Ecto neural progenitor cell (in vitro differentiated cells): ENCODE results near the gene PHOX2A.

Experiments used
- DNase-seq: peaks from one replicate; pipeline ENCODE4 v3.0.0-alpha.2; 2018; ENCODE audit warnings: low spot score

Gene PHOX2A

DNA sequence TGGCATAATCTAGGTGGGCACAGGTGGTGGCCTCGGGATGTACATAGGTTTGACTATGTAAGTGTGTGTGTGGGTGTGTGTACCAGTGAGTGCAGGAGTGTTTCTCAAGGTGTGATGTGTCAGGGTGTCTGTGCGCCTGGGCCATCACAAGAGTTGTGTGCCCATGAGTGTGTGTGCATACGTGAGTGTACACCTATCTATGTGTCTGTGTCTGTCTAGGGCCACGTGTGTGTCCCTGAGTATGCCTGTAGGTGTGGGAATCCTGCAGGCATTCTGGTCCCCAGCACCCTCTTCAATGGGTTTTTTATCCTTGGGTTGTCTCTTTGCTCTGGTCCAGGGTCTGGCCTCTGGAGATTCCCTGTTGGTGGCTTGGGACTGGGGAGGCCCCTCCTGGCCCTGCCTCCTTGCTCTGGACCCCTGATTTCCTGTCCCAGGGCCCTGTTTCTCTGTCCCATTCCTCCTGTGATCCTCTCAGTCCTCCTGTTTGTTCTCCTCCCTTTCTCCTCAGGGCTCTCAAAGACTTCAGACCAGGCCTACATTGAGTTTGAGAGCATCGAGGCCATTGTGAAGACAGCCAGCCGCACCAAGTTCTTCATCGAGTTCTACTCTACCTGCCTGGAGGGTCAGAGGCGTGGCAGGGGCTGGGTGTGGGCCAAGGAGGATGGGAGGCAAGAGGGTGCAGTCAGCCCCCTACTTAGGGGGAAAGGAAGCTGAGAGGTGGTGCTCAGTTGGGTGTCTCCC, 10.0 kb downstream of the PHOX2A start:
- DNase-seq = no peak

DNA sequence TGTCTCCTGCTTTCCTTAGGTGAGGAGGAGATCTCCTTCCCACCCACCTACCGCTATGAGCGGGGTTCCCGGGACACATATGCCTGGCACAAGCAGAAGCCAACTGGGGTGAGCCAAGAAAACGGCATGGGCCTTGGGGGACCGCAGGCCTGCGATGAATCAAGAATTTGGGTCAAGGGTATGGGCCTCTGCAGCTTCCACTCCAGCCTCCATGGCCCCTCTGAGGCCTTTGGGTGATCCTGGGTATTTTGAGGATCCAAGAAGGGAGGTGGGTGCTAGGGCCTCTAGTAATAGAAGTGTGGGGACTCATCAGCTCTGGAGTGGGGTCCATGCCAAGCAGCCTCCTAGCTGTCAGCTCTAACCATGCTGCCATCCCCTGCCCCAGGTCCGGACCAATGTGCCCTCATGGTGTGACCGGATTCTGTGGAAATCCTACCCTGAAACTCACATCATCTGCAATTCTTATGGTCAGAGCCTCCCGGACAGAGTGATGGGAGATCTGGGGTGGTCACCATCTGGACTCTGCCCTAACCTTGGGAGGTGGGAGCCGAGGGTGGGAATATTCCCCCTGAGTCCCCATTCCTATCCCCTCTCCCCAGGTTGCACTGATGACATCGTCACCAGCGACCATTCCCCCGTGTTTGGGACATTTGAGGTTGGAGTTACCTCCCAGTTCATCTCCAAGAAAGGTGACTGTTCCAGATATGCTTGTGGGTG, 10.8 kb downstream of the PHOX2A start:
- no peak for DNase-seq

DNA sequence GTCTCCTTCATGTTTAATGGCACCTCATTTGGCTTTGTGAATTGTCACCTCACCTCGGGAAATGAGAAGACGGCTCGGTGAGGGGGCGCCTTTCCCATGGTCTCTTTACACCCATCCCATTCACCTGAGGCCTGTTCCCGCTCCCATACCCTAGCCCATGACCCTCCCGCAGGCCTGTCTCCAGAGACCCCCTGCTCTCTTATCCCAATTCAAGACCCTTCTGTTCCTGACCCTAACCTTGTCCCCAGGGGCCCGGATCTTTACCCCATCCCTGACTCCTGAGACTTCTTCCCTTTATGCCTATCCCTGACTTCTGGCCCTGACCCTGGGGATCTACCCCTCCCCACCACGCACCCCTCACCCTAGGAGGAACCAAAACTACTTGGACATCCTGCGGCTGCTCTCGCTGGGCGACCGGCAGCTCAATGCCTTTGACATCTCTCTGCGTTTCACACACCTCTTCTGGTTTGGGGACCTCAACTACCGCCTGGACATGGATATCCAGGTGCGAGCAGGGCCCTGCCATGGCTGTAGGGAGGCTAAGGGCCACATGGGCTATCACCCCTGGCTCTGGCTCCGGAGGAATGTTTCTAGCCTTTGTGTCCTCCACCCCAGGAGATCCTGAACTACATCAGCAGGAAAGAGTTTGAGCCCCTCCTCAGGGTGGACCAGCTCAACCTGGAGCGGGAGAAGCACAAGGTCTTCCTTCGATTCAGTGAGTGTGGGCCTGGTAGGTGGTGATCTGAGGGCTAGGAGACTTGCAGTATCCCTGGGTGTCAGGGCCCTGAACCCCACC, 11.5 kb downstream of the PHOX2A start:
- peak; percentile 37 for DNase-seq

- DNase-seq = peak; percentile 32
Measured at GRCh38 chr11:72231396-72232259, 12.3 kb downstream of the PHOX2A start.

DNA sequence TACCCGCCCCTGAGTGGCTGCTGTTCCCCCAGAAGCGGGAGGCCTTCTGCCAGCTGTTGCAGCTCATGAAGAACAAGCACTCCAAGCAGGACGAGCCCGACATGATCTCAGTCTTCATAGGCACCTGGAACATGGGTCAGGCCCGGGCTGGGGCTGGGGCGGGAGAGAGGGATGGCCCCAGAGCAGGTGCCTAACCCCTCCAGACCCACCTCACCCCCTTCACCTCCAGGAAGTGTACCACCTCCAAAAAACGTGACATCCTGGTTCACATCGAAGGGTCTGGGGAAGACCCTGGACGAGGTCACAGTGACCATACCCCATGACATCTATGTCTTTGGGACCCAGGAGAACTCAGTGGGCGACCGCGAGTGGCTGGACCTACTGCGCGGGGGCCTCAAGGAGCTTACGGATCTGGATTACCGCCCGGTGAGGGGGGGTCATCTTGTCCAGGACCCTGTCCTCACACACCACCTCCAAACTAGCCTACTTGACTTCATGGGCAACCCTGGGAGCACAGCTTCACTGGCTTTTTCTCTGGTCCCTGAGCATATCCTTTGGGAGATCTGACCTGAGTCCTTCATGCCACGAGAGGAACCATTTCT, 13.1 kb downstream of the PHOX2A start:
- DNase-seq = peak; percentile 24

GRCh38 chr11:72229925-72230763, 13.8 kb downstream of the PHOX2A start:
- peak; percentile 34 for DNase-seq

- DNase-seq = peak; percentile 39
Measured at GRCh38 chr11:72229336-72229924, 14.5 kb downstream of the PHOX2A start.

GRCh38 chr11:72228844-72229231, 15.1 kb downstream of the PHOX2A start:
- peak; percentile 38 for DNase-seq

GRCh38 chr11:72228229-72228843, 15.6 kb downstream of the PHOX2A start:
- DNase-seq = peak; percentile 53

- DNase-seq = peak; percentile 40
Measured at GRCh38 chr11:72227316-72228228, 16.4 kb downstream of the PHOX2A start.

DNA sequence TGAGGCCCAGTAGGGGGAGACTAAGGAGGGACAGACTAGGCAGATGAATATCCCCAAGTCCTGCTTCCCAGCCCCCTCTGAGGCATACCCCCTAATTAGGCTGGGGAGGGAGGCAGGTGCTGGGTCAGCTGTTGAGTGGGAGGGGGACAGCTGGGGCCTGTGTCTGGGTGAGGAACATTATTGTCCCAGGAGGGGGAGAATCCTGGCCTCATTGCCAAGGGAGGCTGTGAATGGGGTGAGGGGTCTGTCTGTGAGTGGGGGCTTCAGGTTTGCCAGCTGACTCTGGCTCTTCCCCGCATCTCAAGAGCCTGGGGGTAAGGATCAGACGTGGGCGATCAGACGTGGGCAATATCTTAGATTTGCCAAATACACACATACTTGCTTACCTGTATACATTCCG, 17.3 kb downstream of the PHOX2A start:
- DNase-seq = peak; percentile 23

DNA sequence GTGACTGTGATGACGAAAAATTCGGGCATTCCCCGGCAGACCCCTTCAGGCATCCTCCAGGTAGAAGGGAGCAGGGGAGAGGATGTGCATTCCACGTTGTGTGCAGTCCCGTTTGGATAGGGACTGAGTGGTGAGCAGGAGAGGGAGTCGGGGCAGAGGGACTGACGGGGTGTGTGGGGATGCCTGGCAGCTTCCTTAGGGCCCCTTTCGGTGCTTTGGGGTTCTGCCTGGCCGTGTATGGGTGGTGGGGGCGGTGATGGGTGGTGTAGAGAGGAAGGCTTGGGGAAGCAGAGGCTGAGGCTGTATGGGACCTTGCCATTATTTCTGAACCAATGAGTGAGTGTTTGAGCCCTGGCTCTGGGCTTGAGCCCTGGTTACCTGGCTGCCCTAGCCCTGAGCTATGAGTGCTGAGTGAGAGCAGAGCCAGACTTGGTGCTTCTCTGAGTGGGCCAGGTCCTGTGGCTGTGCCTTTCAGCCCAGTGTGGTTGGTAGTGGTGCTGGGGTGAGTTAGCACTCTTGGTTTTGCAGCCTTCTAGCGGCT, 18.5 kb downstream of the PHOX2A start:
- peak; percentile 56 for DNase-seq

GRCh38 chr11:72224564-72225410, 19.2 kb downstream of the PHOX2A start, which contains the start of gene INPPL1:
INPPL1 (plus strand) TSS chr11:72224767; CDS start chr11:72224985, 218 bp downstream.
- peak; percentile 65 for DNase-seq

- peak; percentile 76 for DNase-seq
Measured at GRCh38 chr11:72223615-72224563, 20.1 kb downstream of the PHOX2A start.

DNA sequence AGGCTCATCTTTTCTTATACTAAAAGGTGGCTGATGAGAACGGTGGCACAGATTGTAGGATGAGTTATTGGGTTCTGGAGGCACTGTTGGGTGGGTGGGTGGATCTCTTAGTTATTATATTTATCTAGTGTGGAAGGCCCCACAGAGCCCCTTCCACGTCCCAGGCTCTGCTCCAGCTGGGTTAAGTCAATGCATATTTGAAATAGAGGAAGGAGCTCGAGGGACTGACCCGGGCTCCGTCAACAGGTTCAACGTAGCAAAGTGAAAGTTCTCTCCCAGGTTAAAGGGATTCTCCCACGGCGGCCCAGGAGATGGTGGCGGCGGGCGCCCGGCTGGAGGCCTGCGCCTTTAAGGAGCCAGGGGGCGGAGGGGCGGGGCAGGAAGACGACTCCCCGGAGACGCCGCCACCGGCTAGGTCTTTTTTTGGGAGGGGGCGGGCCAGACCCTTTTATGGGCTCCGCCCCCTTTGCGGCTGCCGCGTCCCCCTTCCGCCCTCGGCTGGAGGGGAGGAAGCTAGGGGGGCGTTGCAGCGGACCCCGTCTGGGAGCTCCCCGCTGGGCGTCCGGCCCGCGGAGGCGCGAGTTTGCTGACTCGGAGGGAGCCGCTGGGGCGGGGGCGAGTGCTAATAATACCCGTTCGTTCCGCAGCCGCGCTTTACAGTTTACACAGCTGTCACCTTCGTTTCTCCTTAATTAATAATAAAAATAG, 20.9 kb downstream of the PHOX2A start:
- DNase-seq = peak; percentile 93
